ENCODE data around the gene SPANXD. TPM values are rescaled to one million over a fixed set of nuclear protein-coding genes. Genes with fewer than 3 reads are reported as not detected.
"Not testable (repeated sequence)": the region's sequence is repeated elsewhere in the genome, so short reads cannot be mapped to it uniquely, and the experiment has no call there.

Gene SPANXD
- total RNA-seq = not detected
- total RNA-seq (2013) = not detected
- total RNA-seq = 0 reads per million in 29 experiments

GRCh38 chrX:141698639-141699038 lies at the start of gene SPANXD:
SPANXD (minus strand) TSS chrX:141698739; CDS start chrX:141698405, 334 bp downstream.
- CTCF ChIA-PET, H3K27ac Mint-ChIP-seq: not testable (repeated sequence)

GRCh38 chrX:141742666-141743065 lies 44.1 kb upstream of the SPANXD start:
- Mint-ChIP-seq H3K4me3 (no peak overlapping the region), H3K27me3 (peaks cover 0 to 10% of the 10 kb centered on the region in 2 donors), H3K36me3 (no peaks in the 10 kb centered on the region), H3K4me1 (no peaks in the 10 kb centered on the region), H3K27ac (no peak overlapping the region), H3K9me3 (peaks cover 0 to 4% (median 0%) of the 10 kb centered on the region in 3 donors)
- DNase-seq = no peak
- Histone ChIP-seq H3K4me1 (ENCODE audit: control insufficient read depth in 1 of 2, extremely low read depth in 1 of 2, insufficient read depth in 2 of 2, low read length in 2 of 2) (no peaks in the 10 kb centered on the region), H3K36me3 (ENCODE audit: control insufficient read depth in 2 of 2, extremely low read depth in 1 of 2, insufficient read depth in 1 of 2, low read length in 1 of 2) (no peaks in the 10 kb centered on the region), H3K9me3 (no peaks in the 10 kb centered on the region), H3K27ac (ENCODE audit: low read length) (no peak overlapping the region), H3K27me3 (replicated peaks in 1 of 2; ENCODE audit: control insufficient read depth in 2 of 2, extremely low read depth in 1 of 2, insufficient read depth in 2 of 2, low read length in 1 of 2) (no peaks in the 10 kb centered on the region), H3K4me3 (ENCODE audit: control insufficient read depth in 1 of 2, extremely low read depth in 1 of 2, low read length in 1 of 2) (no peak overlapping the region)
- WGBS (ENCODE audit: insufficient coverage) = no CpG with 5 or more reads among the region's 3 CpGs
- no peak for ATAC-seq (replicated peaks in 1 of 4)
- CTCF ChIA-PET = no interaction called here
- POLR2A ChIA-PET = no interaction called here

More at GRCh38 chrX:141698639-141699038, at the start of gene SPANXD:
- H3K36me3 Mint-ChIP-seq; H3K27me3 Mint-ChIP-seq; DNase-seq; H3K9me3 Mint-ChIP-seq; POLR2A ChIA-PET; H3K9me3 ChIP-seq; ATAC-seq (replicated peaks in 1 of 4); H3K27ac ChIP-seq (ENCODE audit: low read length); H3K4me1 Mint-ChIP-seq; H3K4me3 ChIP-seq (ENCODE audit: control insufficient read depth in 1 of 2, extremely low read depth in 1 of 2, low read length in 1 of 2); H3K27me3 ChIP-seq (replicated peaks in 1 of 2; ENCODE audit: control insufficient read depth in 2 of 2, extremely low read depth in 1 of 2, insufficient read depth in 2 of 2, low read length in 1 of 2); H3K4me3 Mint-ChIP-seq; H3K36me3 ChIP-seq (ENCODE audit: control insufficient read depth in 2 of 2, extremely low read depth in 1 of 2, insufficient read depth in 1 of 2, low read length in 1 of 2); H3K4me1 ChIP-seq (ENCODE audit: control insufficient read depth in 1 of 2, extremely low read depth in 1 of 2, insufficient read depth in 2 of 2, low read length in 2 of 2): not testable (repeated sequence)
- WGBS (ENCODE audit: insufficient coverage) = no CpG with 5 or more reads among the region's 8 CpGs

- no peak overlapping the region for H3K27ac Mint-ChIP-seq
- Histone ChIP-seq H3K36me3 (ENCODE audit: control insufficient read depth in 2 of 2, extremely low read depth in 1 of 2, insufficient read depth in 1 of 2, low read length in 1 of 2) (no peaks in the 10 kb centered on the region), H3K27ac (ENCODE audit: low read length) (no peak overlapping the region), H3K9me3 (no peaks in the 10 kb centered on the region), H3K27me3 (replicated peaks in 1 of 2; ENCODE audit: control insufficient read depth in 2 of 2, extremely low read depth in 1 of 2, insufficient read depth in 2 of 2, low read length in 1 of 2) (no peaks in the 10 kb centered on the region), H3K4me1 (ENCODE audit: control insufficient read depth in 1 of 2, extremely low read depth in 1 of 2, insufficient read depth in 2 of 2, low read length in 2 of 2) (no peaks in the 10 kb centered on the region), H3K4me3 (ENCODE audit: control insufficient read depth in 1 of 2, extremely low read depth in 1 of 2, low read length in 1 of 2) (no peak overlapping the region)
- H3K4me1 Mint-ChIP-seq = no peaks in the 10 kb centered on the region
- H3K9me3 Mint-ChIP-seq = peaks cover 0 to 6% (median 0%) of the 10 kb centered on the region in 3 donors
- POLR2A ChIA-PET = no interaction called here
- no peak for DNase-seq
- H3K27me3 Mint-ChIP-seq = peaks cover 0 to 10% of the 10 kb centered on the region in 2 donors
- H3K4me3 Mint-ChIP-seq = no peak overlapping the region
- CTCF ChIA-PET = no interaction called here
- ATAC-seq (replicated peaks in 1 of 4) = no peak
- WGBS (ENCODE audit: insufficient coverage) = no CpG with 5 or more reads among the region's 3 CpGs
- no peaks in the 10 kb centered on the region for H3K36me3 Mint-ChIP-seq
These were observed 38.1 kb upstream of the SPANXD start for GRCh38 chrX:141736656-141737055.

- ChIA-PET POLR2A (no interaction called here), CTCF (no interaction called here)
- H3K36me3 ChIP-seq (ENCODE audit: control insufficient read depth in 2 of 2, extremely low read depth in 1 of 2, insufficient read depth in 1 of 2, low read length in 1 of 2) = no peaks in the 10 kb centered on the region
These were observed 34.8 kb upstream of the SPANXD start for GRCh38 chrX:141733371-141733770.

GRCh38 chrX:141732031-141732430 lies 33.5 kb upstream of the SPANXD start:
- H3K4me3 Mint-ChIP-seq = no peak overlapping the region
- Histone ChIP-seq H3K36me3 (ENCODE audit: control insufficient read depth in 2 of 2, extremely low read depth in 1 of 2, insufficient read depth in 1 of 2, low read length in 1 of 2) (no peaks in the 10 kb centered on the region), H3K27ac (ENCODE audit: low read length) (no peak overlapping the region), H3K9me3 (no peaks in the 10 kb centered on the region), H3K27me3 (replicated peaks in 1 of 2; ENCODE audit: control insufficient read depth in 2 of 2, extremely low read depth in 1 of 2, insufficient read depth in 2 of 2, low read length in 1 of 2) (no peaks in the 10 kb centered on the region), H3K4me3 (ENCODE audit: control insufficient read depth in 1 of 2, extremely low read depth in 1 of 2, low read length in 1 of 2) (no peak overlapping the region), H3K4me1 (ENCODE audit: control insufficient read depth in 1 of 2, extremely low read depth in 1 of 2, insufficient read depth in 2 of 2, low read length in 2 of 2) (no peaks in the 10 kb centered on the region)
- no CpG with 5 or more reads among the region's 2 CpGs for WGBS (ENCODE audit: insufficient coverage)
- no peak for ATAC-seq (replicated peaks in 1 of 4)
- H3K27me3 Mint-ChIP-seq = peaks cover 0 to 7% of the 10 kb centered on the region in 2 donors
- ChIA-PET POLR2A (no interaction called here), CTCF (no interaction called here)
- no peaks in the 10 kb centered on the region for H3K36me3 Mint-ChIP-seq
- DNase-seq = no peak
- H3K4me1 Mint-ChIP-seq = no peaks in the 10 kb centered on the region
- no peak overlapping the region for H3K27ac Mint-ChIP-seq
- H3K9me3 Mint-ChIP-seq = no peaks in the 10 kb centered on the region

More at GRCh38 chrX:141733371-141733770, 34.8 kb upstream of the SPANXD start:
- Histone ChIP-seq H3K9me3 (no peaks in the 10 kb centered on the region), H3K4me1 (ENCODE audit: control insufficient read depth in 1 of 2, extremely low read depth in 1 of 2, insufficient read depth in 2 of 2, low read length in 2 of 2) (no peaks in the 10 kb centered on the region), H3K27me3 (replicated peaks in 1 of 2; ENCODE audit: control insufficient read depth in 2 of 2, extremely low read depth in 1 of 2, insufficient read depth in 2 of 2, low read length in 1 of 2) (no peaks in the 10 kb centered on the region), H3K27ac (ENCODE audit: low read length) (no peak overlapping the region), H3K4me3 (ENCODE audit: control insufficient read depth in 1 of 2, extremely low read depth in 1 of 2, low read length in 1 of 2) (no peak overlapping the region)
- no peaks in the 10 kb centered on the region for H3K4me1 Mint-ChIP-seq
- H3K4me3 Mint-ChIP-seq = no peak overlapping the region
- H3K36me3 Mint-ChIP-seq = no peaks in the 10 kb centered on the region
- no CpG with 5 or more reads among the region's 2 CpGs for WGBS (ENCODE audit: insufficient coverage)
- no peak overlapping the region for H3K27ac Mint-ChIP-seq
- no peak for ATAC-seq (replicated peaks in 1 of 4)
- H3K27me3 Mint-ChIP-seq = peaks cover 0 to 6% of the 10 kb centered on the region in 2 donors
- no peak for DNase-seq
- peaks cover 0 to 6% (median 0%) of the 10 kb centered on the region in 3 donors for H3K9me3 Mint-ChIP-seq

- no peak overlapping the region for H3K4me3 Mint-ChIP-seq
- H3K36me3 Mint-ChIP-seq = no peaks in the 10 kb centered on the region
- ChIA-PET POLR2A (no interaction called here), CTCF (no interaction called here)
- peaks cover 0 to 10% of the 10 kb centered on the region in 2 donors for H3K27me3 Mint-ChIP-seq
- Histone ChIP-seq H3K9me3 (no peaks in the 10 kb centered on the region), H3K36me3 (ENCODE audit: control insufficient read depth in 2 of 2, extremely low read depth in 1 of 2, insufficient read depth in 1 of 2, low read length in 1 of 2) (no peaks in the 10 kb centered on the region), H3K27me3 (replicated peaks in 1 of 2; ENCODE audit: control insufficient read depth in 2 of 2, extremely low read depth in 1 of 2, insufficient read depth in 2 of 2, low read length in 1 of 2) (no peaks in the 10 kb centered on the region), H3K4me3 (ENCODE audit: control insufficient read depth in 1 of 2, extremely low read depth in 1 of 2, low read length in 1 of 2) (no peak overlapping the region), H3K4me1 (ENCODE audit: control insufficient read depth in 1 of 2, extremely low read depth in 1 of 2, insufficient read depth in 2 of 2, low read length in 2 of 2) (no peaks in the 10 kb centered on the region), H3K27ac (ENCODE audit: low read length) (no peak overlapping the region)
- no CpG with 5 or more reads among the region's 3 CpGs for WGBS (ENCODE audit: insufficient coverage)
- DNase-seq = no peak
- no peaks in the 10 kb centered on the region for H3K4me1 Mint-ChIP-seq
- H3K9me3 Mint-ChIP-seq = peaks cover 0 to 5% (median 0%) of the 10 kb centered on the region in 3 donors
- ATAC-seq (replicated peaks in 1 of 4) = no peak
- H3K27ac Mint-ChIP-seq = no peak overlapping the region
These were observed 25.6 kb upstream of the SPANXD start for GRCh38 chrX:141724186-141724585.

- Histone ChIP-seq H3K9me3 (no peaks in the 10 kb centered on the region), H3K27ac (ENCODE audit: low read length) (no peak overlapping the region), H3K36me3 (ENCODE audit: control insufficient read depth in 2 of 2, extremely low read depth in 1 of 2, insufficient read depth in 1 of 2, low read length in 1 of 2) (no peaks in the 10 kb centered on the region), H3K4me3 (ENCODE audit: control insufficient read depth in 1 of 2, extremely low read depth in 1 of 2, low read length in 1 of 2) (no peak overlapping the region), H3K27me3 (replicated peaks in 1 of 2; ENCODE audit: control insufficient read depth in 2 of 2, extremely low read depth in 1 of 2, insufficient read depth in 2 of 2, low read length in 1 of 2) (no peaks in the 10 kb centered on the region), H3K4me1 (ENCODE audit: control insufficient read depth in 1 of 2, extremely low read depth in 1 of 2, insufficient read depth in 2 of 2, low read length in 2 of 2) (no peaks in the 10 kb centered on the region)
- Mint-ChIP-seq H3K9me3 (no peaks in the 10 kb centered on the region), H3K27ac (no peak overlapping the region), H3K36me3 (no peaks in the 10 kb centered on the region), H3K4me3 (no peak overlapping the region), H3K27me3 (no peaks in the 10 kb centered on the region), H3K4me1 (no peaks in the 10 kb centered on the region)
- ATAC-seq (replicated peaks in 1 of 4) (no peak), DNase-seq (no peak)
- CTCF ChIA-PET = no interaction called here
- WGBS (ENCODE audit: insufficient coverage) = no CpG with 5 or more reads among the region's 3 CpGs
- POLR2A ChIA-PET = no interaction called here
These were observed 16.1 kb upstream of the SPANXD start for GRCh38 chrX:141714680-141715079.

All from T-cell (primary cell).